Breast epithelium (tissue), 4 donors: ENCODE measurements around the gene ICAM2. TPM values are rescaled to one million over a fixed set of nuclear protein-coding genes. Genes with fewer than 3 reads are reported as not detected.
A peak's percentile ranks its signal among the peaks of the same experiment; 100 is the strongest.

Experiments
- DNase-seq, 2 donors: peaks; one replicate each; pipeline ENCODE4 v3.0.0-alpha.2; 2019; ENCODE audit warnings: low spot score in 2 of 2
- H3K27ac ChIP-seq, 2 donors: fragments of 200-600 bp; sonication (generic) in 1 of 2; one replicate each; pipeline ENCODE4 v1.5.1; 2016 to 2019; ENCODE audit warnings: mild to moderate bottlenecking in 1 of 2
- H3K27me3 ChIP-seq, 2 donors: fragments of 200-600 bp; sonication (generic) in 1 of 2; one replicate each; pipeline versions ENCODE4 v1.5.1 to v1.6.0; 2017 to 2019; ENCODE audit warnings: control low read depth in 1 of 2, mild to moderate bottlenecking in 1 of 2
- H3K36me3 ChIP-seq: fragments of 200-600 bp; one replicate; pipeline ENCODE4 v1.5.1; 2019
- H3K4me1 ChIP-seq, 2 donors: fragments of 200-600 bp; sonication (generic); one replicate each; pipeline ENCODE4 v1.5.1; 2016 to 2019; ENCODE audit warnings: control low read depth in 1 of 2
- H3K4me3 ChIP-seq, 3 donors: fragments of 200-600 bp; sonication (generic); 1 replicate in 2 of 3; 2 replicates in 1 of 3; pipeline ENCODE4 v1.5.1; 2016 to 2019; ENCODE audit warnings: mild to moderate bottlenecking in 3 of 3, moderate library complexity in 2 of 3
- H3K9me3 ChIP-seq, 2 donors: fragments of 200-600 bp; sonication (generic) in 1 of 2; one replicate each; pipeline ENCODE4 v1.5.1; 2016 to 2019; ENCODE audit warnings: control low read depth in 1 of 2
- CTCF ChIP-seq, 3 donors: fragments of 450-650 bp; IDR thresholded peaks; one replicate each; pipeline ENCODE4 v1.5.1; 2016 to 2017; ENCODE audit warnings: antibody characterized with exemption in 3 of 3, mild to moderate bottlenecking in 3 of 3, moderate library complexity in 3 of 3
- POLR2A ChIP-seq: fragments of 450-650 bp; IDR thresholded peaks from one replicate; pipeline ENCODE4 v1.6.1; 2016; ENCODE audit warnings: antibody characterized with exemption, mild to moderate bottlenecking, moderate library complexity
- POLR2AphosphoS5 ChIP-seq, 3 donors: sonication (generic); formaldehyde crosslinking; IDR thresholded peaks; one replicate each; pipeline ENCODE4 v1.6.1; 2017; ENCODE audit warnings: antibody characterized with exemption in 3 of 3
- intact Hi-C: fragments of 100-400 bp; cut with DNase I; formaldehyde crosslinking; loops from one replicate; pipeline ENCODE4 v1.15.1; 2023; ENCODE audit warnings: low total_unique reads
- total RNA-seq, 3 donors: library from RNA; depleted of rRNA; stranded (reverse); fragments of >200 nt; gene quantifications; one replicate each; pipeline ENCODE4 v1.1.0, GENCODE V29; 2016

The ICAM2 gene
- total RNA-seq, 3 donors from 2014 or later: 26.1 to 106 (median 32.2) TPM

DNA sequence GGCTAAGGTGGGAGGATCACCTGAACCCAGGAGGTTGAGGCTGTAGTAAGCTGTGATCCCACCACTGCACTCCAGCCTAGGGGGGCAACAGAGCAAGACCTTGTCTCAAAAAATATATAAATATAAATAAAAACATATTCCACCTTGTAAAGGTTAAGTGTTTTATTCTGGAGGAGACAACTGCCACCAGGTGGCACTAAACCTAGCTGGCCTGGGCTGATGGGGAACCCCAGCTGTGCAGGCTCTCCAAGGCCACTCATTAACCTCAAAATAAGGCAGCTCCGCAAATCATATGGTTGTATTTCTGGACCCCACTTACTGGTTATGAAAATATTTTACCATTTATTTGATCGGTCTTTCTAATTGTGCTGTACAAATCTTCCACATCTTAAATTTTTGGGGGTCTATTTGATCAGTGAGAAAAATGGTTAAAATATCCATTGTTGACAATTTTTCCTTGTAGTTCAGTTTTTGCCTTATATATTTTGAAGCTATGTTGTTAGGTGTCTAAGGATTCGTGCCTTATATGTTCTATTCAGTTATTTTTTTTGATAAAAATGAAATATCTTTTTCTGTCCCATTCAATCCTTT lies 8.5 kb upstream of the ICAM2 start:
- H3K27me3 ChIP-seq: no peaks in the 10 kb centered on the region
- H3K36me3 ChIP-seq: no peaks in the 10 kb centered on the region
- no peak overlapping the region for H3K27ac ChIP-seq
- intact Hi-C loops: no loop called here
- no peaks in the 10 kb centered on the region for H3K9me3 ChIP-seq
- no peaks in the 10 kb centered on the region for H3K4me1 ChIP-seq
- DNase-seq: peak; percentile 55 to 64
- no peak overlapping the region for H3K4me3 ChIP-seq
- TF ChIP-seq CTCF (IDR thresholded peaks at IDR 0.05) (peak; percentile 43 to 58 (median 57)), POLR2A (no peak)

DNA sequence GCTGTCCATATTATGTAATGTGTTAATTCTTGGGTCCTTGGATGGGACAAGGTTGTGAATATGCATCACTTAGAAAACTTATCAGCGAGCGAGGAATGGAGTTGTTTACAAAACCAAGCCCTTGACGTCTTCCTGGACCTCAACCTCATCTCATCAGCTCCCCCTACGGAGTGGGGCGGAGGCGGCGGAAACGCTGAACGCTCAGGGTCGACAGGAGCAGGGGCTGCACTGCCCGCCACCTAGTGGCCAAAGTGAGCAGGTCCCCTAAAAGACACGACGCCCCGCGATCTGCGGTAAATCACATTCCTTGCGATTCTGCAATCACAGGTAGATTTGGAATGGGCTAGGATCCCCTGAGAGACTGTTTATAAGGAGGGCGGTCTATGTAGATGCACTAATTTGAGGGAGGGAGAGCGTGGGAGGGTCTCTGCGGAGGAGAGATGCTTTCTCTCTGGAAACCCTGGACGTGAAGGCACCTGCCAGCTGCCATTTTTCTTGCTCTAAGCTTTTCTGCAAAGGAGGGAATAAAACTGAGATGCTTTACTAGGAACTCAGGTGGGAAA lies 5.4 kb upstream of the ICAM2 start:
- no peaks in the 10 kb centered on the region for H3K4me1 ChIP-seq
- H3K27me3 ChIP-seq: no peaks in the 10 kb centered on the region
- no peaks in the 10 kb centered on the region for H3K36me3 ChIP-seq
- H3K27ac ChIP-seq: peak overlapping the region in 1 of 2 donors; percentile 27
- peak; percentile 61 to 64 for DNase-seq
- H3K9me3 ChIP-seq: no peaks in the 10 kb centered on the region
- H3K4me3 ChIP-seq: peak overlapping the region in 2 of 3 donors; percentile 24 to 42
- TF ChIP-seq POLR2A: no peak
- peak; percentile 80 to 94 (median 86) for TF ChIP-seq CTCF (IDR thresholded peaks at IDR 0.05)
- TF ChIP-seq POLR2AphosphoS5 (IDR thresholded peaks at IDR 0.05): peak in 1 of 3 donors; percentile 32
- intact Hi-C loops: no loop called here

GRCh38 chr17:64024781-64025731 lies 4.6 kb upstream of the ICAM2 start:
- DNase-seq: no peak
- no peaks in the 10 kb centered on the region for H3K4me1 ChIP-seq
- no peaks in the 10 kb centered on the region for H3K9me3 ChIP-seq
- intact Hi-C loops: loop anchor here (1.0 kb wide), 1 partner anchor 17 kb away; no protein-coding TSS in a partner anchor
- H3K4me3 ChIP-seq: peak overlapping the region in 1 of 3 donors; percentile 42
- H3K27ac ChIP-seq: peak overlapping the region in 1 of 2 donors; percentile 27
- H3K36me3 ChIP-seq: no peaks in the 10 kb centered on the region
- TF ChIP-seq CTCF (IDR thresholded peaks at IDR 0.05) (no peak), POLR2A (no peak), POLR2AphosphoS5 (IDR thresholded peaks at IDR 0.05) (no peak)
- no peaks in the 10 kb centered on the region for H3K27me3 ChIP-seq

DNA sequence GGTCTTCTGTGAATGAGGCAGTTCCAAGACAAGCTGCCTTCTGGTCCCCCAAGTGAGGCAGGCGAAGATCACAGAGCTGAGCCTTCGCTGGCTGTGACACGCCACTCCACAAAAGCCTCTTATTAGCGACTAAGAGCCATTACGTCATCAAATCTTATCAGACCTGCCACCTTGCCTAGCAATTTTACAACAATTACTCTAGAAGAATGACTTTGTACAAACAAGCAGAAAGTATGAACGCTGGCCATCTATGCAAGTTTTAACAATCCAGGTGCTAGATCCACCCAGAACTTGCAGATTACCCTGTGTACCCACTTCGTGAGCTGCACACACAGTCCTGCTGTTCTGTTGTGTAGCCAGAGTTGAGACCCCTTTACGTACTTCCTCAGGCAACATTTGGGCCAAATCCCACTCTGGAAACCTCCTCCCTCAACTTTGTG lies 3.8 kb upstream of the ICAM2 start:
- no peak for DNase-seq
- H3K36me3 ChIP-seq: no peaks in the 10 kb centered on the region
- no peaks in the 10 kb centered on the region for H3K9me3 ChIP-seq
- H3K4me1 ChIP-seq: no peaks in the 10 kb centered on the region
- H3K27ac ChIP-seq: no peak overlapping the region
- no peak overlapping the region for H3K4me3 ChIP-seq
- no peaks in the 10 kb centered on the region for H3K27me3 ChIP-seq
- intact Hi-C loops: loop anchor here (1.0 kb wide), 1 partner anchor 16 kb away; no protein-coding TSS in a partner anchor
- TF ChIP-seq POLR2AphosphoS5 (IDR thresholded peaks at IDR 0.05): no peak
- no peak for TF ChIP-seq CTCF (IDR thresholded peaks at IDR 0.05)
- TF ChIP-seq POLR2A: no peak
